ENCODE measurements around the gene DAGLA. TPM values are rescaled to one million over a fixed set of nuclear protein-coding genes. Genes with fewer than 3 reads are reported as not detected.

The DAGLA gene
- total RNA-seq, 1 experiment from 2014 or later = 9.5 TPM

DNA sequence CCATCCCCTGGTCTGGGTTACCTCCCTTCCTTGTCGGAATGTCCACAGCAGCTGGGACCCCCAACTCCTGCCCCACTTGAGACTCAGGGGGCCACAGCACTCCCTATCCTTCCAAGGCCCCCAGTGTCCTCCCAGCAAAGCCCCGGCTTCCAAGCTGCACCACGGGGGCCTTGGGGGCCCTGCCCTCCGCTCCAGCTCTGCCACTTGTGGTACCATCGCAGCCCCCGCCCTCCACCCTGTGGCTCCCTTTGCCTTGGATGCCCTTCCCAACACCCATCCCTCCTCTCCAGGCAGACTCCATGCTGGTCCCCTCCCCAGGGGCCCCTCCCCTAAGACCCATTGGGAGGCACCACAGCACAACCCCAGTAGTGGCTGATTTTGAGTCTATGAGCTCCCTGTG is 94.9 kb downstream of the DAGLA start:
- TF ChIP-seq, protein P1, sequence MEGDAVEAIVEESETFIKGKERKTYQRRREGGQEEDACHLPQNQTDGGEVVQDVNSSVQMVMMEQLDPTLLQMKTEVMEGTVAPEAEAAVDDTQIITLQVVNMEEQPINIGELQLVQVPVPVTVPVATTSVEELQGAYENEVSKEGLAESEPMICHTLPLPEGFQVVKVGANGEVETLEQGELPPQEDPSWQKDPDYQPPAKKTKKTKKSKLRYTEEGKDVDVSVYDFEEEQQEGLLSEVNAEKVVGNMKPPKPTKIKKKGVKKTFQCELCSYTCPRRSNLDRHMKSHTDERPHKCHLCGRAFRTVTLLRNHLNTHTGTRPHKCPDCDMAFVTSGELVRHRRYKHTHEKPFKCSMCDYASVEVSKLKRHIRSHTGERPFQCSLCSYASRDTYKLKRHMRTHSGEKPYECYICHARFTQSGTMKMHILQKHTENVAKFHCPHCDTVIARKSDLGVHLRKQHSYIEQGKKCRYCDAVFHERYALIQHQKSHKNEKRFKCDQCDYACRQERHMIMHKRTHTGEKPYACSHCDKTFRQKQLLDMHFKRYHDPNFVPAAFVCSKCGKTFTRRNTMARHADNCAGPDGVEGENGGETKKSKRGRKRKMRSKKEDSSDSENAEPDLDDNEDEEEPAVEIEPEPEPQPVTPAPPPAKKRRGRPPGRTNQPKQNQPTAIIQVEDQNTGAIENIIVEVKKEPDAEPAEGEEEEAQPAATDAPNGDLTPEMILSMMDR (IDR thresholded peaks at IDR 0.05; ENCODE audit: insufficient read depth in 1 of 2, low read depth in 1 of 2, low read length in 1 of 2, severe bottlenecking in 1 of 2, unreplicated experiment in 1 of 2) = no peak
- peaks cover 6% of the 10 kb centered on the region for H3K36me3 ChIP-seq (ENCODE audit: control insufficient read depth, insufficient read depth, low read length)
- DNase-seq = no peak
- no peaks in the 10 kb centered on the region for H3K9me3 Mint-ChIP-seq (ENCODE audit: unreplicated experiment)
- no peak overlapping the region for H3K4me3 Mint-ChIP-seq (ENCODE audit: unreplicated experiment)
- peaks cover 7% of the 10 kb centered on the region for H3K4me1 Mint-ChIP-seq (ENCODE audit: low read depth, unreplicated experiment)
- H3K4me3 ChIP-seq (ENCODE audit: low read depth, low read length) = no peak overlapping the region
- CTCF ChIA-PET = interaction anchor here (1.3 to 1.6 kb wide), 2 partner anchors 13 to 26 kb away, joined by 4 to 7 read pairs; no protein-coding TSS in a partner anchor
- H3K36me3 Mint-ChIP-seq (ENCODE audit: insufficient read depth, unreplicated experiment) = peaks cover 85% of the 10 kb centered on the region
- no peaks in the 10 kb centered on the region for H3K9me3 ChIP-seq
- no peak overlapping the region for H3K27ac Mint-ChIP-seq (ENCODE audit: unreplicated experiment)
- no peaks in the 10 kb centered on the region for H3K27me3 ChIP-seq (replicated peaks; ENCODE audit: control insufficient read depth, insufficient read depth, low read length)
- BruUV-seq (replicated peaks) = no TSS peak
- POLR2A ChIA-PET = no interaction called here
- H3K4me1 ChIP-seq = peaks cover 21% of the 10 kb centered on the region
- intact Hi-C loops (cut with micrococcal nuclease; ENCODE audit: unreplicated experiment) = no loop called here
- H3K27me3 Mint-ChIP-seq (ENCODE audit: insufficient read depth, unreplicated experiment) = no peaks in the 10 kb centered on the region

DNA sequence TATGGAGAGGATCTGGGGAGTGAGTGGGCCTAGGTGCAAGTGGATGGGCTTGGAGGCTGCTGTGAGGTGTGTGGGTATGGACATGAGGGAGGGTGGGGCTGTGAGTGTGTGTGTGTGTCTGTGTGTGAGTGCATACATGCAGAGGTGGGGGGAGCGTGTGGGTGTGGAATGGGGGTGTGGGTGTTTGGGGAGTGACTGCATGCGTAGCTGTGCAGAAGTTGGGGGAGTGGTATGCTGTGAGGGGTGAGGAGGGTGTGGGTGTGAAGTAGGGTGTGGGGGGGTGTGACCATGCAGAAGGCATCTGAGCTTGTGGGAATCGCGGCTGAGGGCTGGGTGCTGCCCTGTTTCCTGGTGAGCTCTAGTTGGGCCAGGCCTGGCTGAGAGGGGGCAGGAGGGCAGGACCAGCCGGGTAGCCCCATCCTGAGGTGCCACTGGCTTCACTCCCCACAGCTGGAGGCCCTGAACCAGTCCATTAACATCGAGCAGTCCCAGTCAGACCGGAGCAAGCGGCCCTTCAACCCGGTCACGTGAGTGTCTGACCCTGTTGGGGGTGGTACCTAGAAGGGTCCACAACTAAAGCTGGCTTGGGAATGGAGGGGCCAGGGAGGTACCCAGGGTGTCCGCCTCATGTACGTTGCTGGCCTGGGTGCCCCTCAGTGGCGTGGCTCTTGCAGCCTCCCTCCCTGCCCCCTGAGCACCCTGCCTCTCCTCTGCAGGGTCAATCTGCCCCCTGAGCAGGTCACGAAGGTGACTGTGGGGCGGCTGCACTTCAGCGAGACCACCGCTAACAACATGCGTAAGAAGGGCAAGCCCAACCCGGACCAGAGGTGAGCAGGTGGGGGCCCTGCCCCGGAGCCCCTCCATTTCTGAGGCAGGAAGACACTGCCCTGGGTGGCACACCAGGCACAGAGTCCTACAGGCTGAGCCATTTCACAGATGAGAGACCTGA is 95.7 kb downstream of the DAGLA start:
- intact Hi-C loops (cut with micrococcal nuclease; ENCODE audit: unreplicated experiment) = loop anchor here (1.0 kb wide), 2 partner anchors 22 to 29 kb away; no protein-coding TSS in a partner anchor
- ChIA-PET POLR2A (no interaction called here), CTCF (interaction anchor here (1.3 to 1.6 kb wide), 2 partner anchors 12 to 27 kb away, joined by 4 to 7 read pairs; no protein-coding TSS in a partner anchor)
- H3K27ac Mint-ChIP-seq (ENCODE audit: unreplicated experiment) = no peak overlapping the region
- H3K4me1 ChIP-seq = peaks cover 13% of the 10 kb centered on the region
- DNase-seq = no peak
- H3K27me3 ChIP-seq (replicated peaks; ENCODE audit: control insufficient read depth, insufficient read depth, low read length) = no peaks in the 10 kb centered on the region
- peaks cover 89% of the 10 kb centered on the region for H3K36me3 Mint-ChIP-seq (ENCODE audit: insufficient read depth, unreplicated experiment)
- H3K4me3 Mint-ChIP-seq (ENCODE audit: unreplicated experiment) = no peak overlapping the region
- no peaks in the 10 kb centered on the region for H3K9me3 Mint-ChIP-seq (ENCODE audit: unreplicated experiment)
- TF ChIP-seq, protein P1 (IDR thresholded peaks at IDR 0.05; ENCODE audit: insufficient read depth in 1 of 2, low read depth in 1 of 2, low read length in 1 of 2, severe bottlenecking in 1 of 2, unreplicated experiment in 1 of 2) = no peak
- H3K36me3 ChIP-seq (ENCODE audit: control insufficient read depth, insufficient read depth, low read length) = peaks cover 6% of the 10 kb centered on the region
- H3K4me3 ChIP-seq (ENCODE audit: low read depth, low read length) = no peak overlapping the region
- no TSS peak for BruUV-seq (replicated peaks)
- H3K27me3 Mint-ChIP-seq (ENCODE audit: insufficient read depth, unreplicated experiment) = no peaks in the 10 kb centered on the region
- H3K9me3 ChIP-seq = no peaks in the 10 kb centered on the region
- H3K4me1 Mint-ChIP-seq (ENCODE audit: low read depth, unreplicated experiment) = peaks cover 7% of the 10 kb centered on the region

DNA sequence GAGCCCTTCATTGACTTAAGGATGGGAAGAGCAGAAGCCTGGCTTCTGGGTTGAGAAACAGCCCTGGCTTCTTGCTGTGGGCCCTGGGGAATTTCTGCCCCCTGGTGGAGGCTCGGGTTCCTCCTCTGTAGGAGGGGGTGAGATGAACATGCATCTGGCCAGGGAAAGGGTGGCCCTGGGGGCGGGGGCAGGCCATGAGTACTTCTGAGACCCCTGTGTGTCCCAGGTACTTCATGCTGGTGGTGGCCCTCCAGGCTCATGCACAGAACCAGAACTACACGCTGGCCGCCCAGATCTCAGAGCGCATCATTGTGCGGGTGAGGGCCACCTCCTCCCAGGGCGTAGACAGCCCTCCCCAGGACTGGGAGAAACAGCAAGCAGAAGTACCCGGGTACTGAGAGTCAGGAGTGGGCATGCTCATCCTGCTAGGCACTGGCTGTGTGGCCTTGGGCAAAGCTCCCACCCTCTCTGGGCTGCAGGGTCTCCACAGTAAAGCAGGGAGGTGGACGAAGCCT is 96.4 kb downstream of the DAGLA start:
- ChIA-PET POLR2A (no interaction called here), CTCF (interaction anchor here (1.6 to 2.3 kb wide), 2 partner anchors 11 to 20 kb away, joined by 6 to 7 read pairs; no protein-coding TSS in a partner anchor)
- Mint-ChIP-seq H3K36me3 (ENCODE audit: insufficient read depth, unreplicated experiment) (peaks cover 85% of the 10 kb centered on the region), H3K4me1 (ENCODE audit: low read depth, unreplicated experiment) (peaks cover 7% of the 10 kb centered on the region), H3K9me3 (ENCODE audit: unreplicated experiment) (no peaks in the 10 kb centered on the region), H3K27ac (ENCODE audit: unreplicated experiment) (no peak overlapping the region), H3K4me3 (ENCODE audit: unreplicated experiment) (no peak overlapping the region), H3K27me3 (ENCODE audit: insufficient read depth, unreplicated experiment) (no peaks in the 10 kb centered on the region)
- intact Hi-C loops (cut with micrococcal nuclease; ENCODE audit: unreplicated experiment) = loop anchor here (1.0 kb wide), 2 partner anchors 22 to 29 kb away; no protein-coding TSS in a partner anchor
- peaks cover 6% of the 10 kb centered on the region for H3K36me3 ChIP-seq (ENCODE audit: control insufficient read depth, insufficient read depth, low read length)
- H3K4me1 ChIP-seq = peaks cover 7% of the 10 kb centered on the region; the same call in 1 of the 2 replicates
- no peaks in the 10 kb centered on the region for H3K27me3 ChIP-seq (replicated peaks; ENCODE audit: control insufficient read depth, insufficient read depth, low read length)
- BruUV-seq (replicated peaks) = no TSS peak
- peak; percentile 77 to 81 for DNase-seq
- TF ChIP-seq, protein P1 (IDR thresholded peaks at IDR 0.05; ENCODE audit: insufficient read depth in 1 of 2, low read depth in 1 of 2, low read length in 1 of 2, severe bottlenecking in 1 of 2, unreplicated experiment in 1 of 2) = peak; percentile 76 to 82
- no peak overlapping the region for H3K4me3 ChIP-seq (ENCODE audit: low read depth, low read length)
- H3K9me3 ChIP-seq = no peaks in the 10 kb centered on the region
